Measurements from ENCODE around the gene DAAM2.

DNA sequence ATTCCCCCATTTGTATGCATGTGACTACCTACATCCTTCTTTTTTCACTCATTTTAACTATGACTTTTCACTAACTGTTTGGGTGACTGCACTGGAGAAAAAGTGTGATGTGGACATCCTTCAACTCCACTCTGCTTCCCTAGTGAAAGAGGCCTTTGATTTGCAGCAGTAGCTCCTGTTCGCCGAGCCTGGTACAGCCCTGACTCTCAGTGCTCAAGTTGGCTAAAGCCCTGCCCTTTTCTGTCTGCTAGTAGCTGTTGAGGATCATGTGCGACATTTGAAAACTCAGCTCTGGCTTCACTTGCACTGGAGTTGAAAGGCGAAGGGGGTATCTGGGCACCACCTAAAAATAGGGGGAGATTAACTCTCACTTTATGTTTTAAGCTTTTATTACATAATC, 42.1 kb downstream of the DAAM2 start:
- TF ChIP-seq POLR2A (IDR thresholded peaks at IDR 0.05), result no peak
- TF ChIP-seq CTCF (IDR thresholded peaks at IDR 0.05), result no peak
